ENCODE data around the gene GDE1.

Gene GDE1

DNA sequence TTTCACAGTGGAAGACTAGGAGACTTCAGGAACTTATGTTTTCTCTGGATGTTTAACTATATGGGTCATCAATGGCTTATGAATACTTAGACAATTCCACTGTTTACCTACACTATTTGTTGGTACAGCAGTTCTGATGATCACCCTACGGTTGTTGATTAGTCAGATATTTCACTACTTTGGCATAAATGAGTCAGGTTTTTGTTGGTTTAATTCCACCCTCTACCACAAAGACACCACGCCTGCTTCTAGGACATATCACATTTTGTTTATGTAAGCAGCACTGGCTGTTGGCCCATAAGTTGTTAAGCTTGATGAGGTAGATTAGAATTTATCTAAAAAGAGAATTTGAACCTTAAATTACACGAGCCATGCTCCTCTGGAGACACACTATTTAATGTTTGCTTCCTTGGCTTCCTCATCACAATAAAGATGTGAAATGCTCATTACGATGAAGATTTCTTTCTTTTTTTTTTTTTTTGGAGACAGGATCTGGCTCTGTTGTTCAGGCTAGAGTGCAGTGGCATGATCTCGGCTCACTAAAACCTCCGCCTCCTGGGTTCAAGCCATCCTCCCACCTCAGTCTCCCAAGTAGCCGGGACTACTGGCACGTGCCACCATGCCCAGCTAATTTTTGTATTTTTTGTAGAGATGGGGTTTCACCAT is 4.3 kb downstream of the GDE1 start:
- no peak for TF ChIP-seq TAF1 (IDR thresholded peaks at IDR 0.05; ENCODE audit: borderline replicate concordance, insufficient read depth, low read length)
- no peak for TF ChIP-seq SIN3A (IDR thresholded peaks at IDR 0.05; ENCODE audit: borderline replicate concordance, insufficient read depth, low read length)
- TF ChIP-seq FOXP2 (optimal IDR thresholded peaks at IDR 0.05; ENCODE audit: borderline replicate concordance, extremely low read depth, extremely low read length, insufficient read depth) = no peak
- TF ChIP-seq, protein P1, sequence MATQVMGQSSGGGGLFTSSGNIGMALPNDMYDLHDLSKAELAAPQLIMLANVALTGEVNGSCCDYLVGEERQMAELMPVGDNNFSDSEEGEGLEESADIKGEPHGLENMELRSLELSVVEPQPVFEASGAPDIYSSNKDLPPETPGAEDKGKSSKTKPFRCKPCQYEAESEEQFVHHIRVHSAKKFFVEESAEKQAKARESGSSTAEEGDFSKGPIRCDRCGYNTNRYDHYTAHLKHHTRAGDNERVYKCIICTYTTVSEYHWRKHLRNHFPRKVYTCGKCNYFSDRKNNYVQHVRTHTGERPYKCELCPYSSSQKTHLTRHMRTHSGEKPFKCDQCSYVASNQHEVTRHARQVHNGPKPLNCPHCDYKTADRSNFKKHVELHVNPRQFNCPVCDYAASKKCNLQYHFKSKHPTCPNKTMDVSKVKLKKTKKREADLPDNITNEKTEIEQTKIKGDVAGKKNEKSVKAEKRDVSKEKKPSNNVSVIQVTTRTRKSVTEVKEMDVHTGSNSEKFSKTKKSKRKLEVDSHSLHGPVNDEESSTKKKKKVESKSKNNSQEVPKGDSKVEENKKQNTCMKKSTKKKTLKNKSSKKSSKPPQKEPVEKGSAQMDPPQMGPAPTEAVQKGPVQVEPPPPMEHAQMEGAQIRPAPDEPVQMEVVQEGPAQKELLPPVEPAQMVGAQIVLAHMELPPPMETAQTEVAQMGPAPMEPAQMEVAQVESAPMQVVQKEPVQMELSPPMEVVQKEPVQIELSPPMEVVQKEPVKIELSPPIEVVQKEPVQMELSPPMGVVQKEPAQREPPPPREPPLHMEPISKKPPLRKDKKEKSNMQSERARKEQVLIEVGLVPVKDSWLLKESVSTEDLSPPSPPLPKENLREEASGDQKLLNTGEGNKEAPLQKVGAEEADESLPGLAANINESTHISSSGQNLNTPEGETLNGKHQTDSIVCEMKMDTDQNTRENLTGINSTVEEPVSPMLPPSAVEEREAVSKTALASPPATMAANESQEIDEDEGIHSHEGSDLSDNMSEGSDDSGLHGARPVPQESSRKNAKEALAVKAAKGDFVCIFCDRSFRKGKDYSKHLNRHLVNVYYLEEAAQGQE (IDR thresholded peaks at IDR 0.05; ENCODE audit: insufficient read depth in 1 of 2, low read depth in 2 of 2, low read length in 2 of 2) = no peak
- no peak for TF ChIP-seq POLR2AphosphoS5 (IDR thresholded peaks at IDR 0.05; ENCODE audit: low read depth, low read length)

DNA sequence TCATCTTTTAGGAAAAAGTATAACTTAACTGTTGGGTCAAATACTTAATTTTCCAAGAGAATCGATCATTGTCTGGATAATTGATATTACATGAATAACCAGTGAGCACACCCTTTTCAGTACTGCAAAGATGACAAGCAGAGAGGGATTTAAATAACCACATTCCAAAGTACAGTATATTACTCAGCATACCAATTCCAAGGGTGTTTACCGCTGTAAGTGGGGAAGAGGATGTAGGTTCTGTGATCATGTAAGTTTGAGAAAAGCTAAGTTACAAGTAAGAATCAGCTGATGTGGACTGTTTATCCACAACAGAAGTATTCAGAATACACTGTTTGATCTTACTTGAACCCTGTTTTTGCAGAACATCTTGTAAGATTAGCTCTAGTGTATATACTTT is 6.1 kb downstream of the GDE1 start:
- no peak for TF ChIP-seq POLR2AphosphoS5 (IDR thresholded peaks at IDR 0.05; ENCODE audit: low read depth, low read length)
- TF ChIP-seq SIN3A (IDR thresholded peaks at IDR 0.05; ENCODE audit: borderline replicate concordance, insufficient read depth, low read length) = no peak
- TF ChIP-seq TAF1 (IDR thresholded peaks at IDR 0.05; ENCODE audit: borderline replicate concordance, insufficient read depth, low read length) = no peak
- TF ChIP-seq, protein P1 (IDR thresholded peaks at IDR 0.05; ENCODE audit: insufficient read depth in 1 of 2, low read depth in 2 of 2, low read length in 2 of 2) = no peak
- TF ChIP-seq FOXP2 (optimal IDR thresholded peaks at IDR 0.05; ENCODE audit: borderline replicate concordance, extremely low read depth, extremely low read length, insufficient read depth) = no peak

DNA sequence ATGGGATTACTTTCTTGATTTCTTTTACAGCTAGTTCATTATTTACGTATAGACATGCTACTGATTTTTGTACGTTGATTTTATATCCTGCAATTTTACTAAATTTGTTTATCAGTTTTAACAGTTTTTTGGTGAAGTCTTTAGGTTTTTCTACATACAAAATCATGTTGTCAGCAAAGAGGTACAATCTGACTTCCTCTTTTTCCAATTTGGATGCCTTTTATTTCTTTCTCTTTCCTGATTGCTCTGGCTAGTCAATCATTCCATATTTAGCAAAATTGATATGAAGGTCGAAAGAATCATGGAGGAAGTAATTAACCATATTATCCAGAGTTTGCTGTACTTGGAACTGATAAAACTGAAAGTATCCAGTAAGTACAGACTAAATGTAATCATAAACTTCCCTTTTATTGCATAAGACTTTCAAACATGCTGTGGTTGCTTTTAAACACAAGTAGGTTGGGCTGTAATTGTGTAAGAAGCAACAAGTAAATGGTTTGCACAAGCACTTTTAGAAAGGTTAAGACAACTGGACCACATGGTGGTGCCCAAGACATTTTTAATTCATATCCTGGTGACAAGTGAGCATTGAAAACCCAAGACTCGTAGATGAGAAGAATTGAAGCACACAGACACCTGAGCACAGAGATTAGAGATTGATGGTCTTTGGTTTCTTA is 8.4 kb downstream of the GDE1 start:
- TF ChIP-seq POLR2AphosphoS5 (IDR thresholded peaks at IDR 0.05; ENCODE audit: low read depth, low read length) (no peak), TAF1 (IDR thresholded peaks at IDR 0.05; ENCODE audit: borderline replicate concordance, insufficient read depth, low read length) (no peak), FOXP2 (optimal IDR thresholded peaks at IDR 0.05; ENCODE audit: borderline replicate concordance, extremely low read depth, extremely low read length, insufficient read depth) (no peak), SIN3A (IDR thresholded peaks at IDR 0.05; ENCODE audit: borderline replicate concordance, insufficient read depth, low read length) (no peak)
- TF ChIP-seq, protein P1 (IDR thresholded peaks at IDR 0.05; ENCODE audit: insufficient read depth in 1 of 2, low read depth in 2 of 2, low read length in 2 of 2) = no peak

DNA sequence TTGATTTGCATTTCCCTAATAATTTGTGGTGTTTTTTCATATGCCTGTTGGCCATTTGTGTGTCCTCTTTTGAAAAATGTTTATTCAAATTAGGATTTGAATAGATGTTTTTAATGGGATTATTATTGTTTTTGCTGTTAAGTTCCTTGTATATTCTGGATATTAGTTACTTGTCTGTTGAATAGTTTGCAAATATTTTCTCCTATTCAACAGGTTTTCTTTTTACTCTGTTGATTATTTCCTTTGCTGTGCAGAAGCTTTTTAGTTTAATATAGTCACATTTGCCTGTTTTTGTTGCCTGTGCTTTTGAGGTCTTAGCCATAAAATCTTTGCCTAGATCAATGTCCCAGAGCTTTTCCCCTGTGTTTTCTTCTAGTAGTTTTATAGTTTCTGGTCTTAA is 9.6 kb downstream of the GDE1 start:
- TF ChIP-seq TAF1 (IDR thresholded peaks at IDR 0.05; ENCODE audit: borderline replicate concordance, insufficient read depth, low read length) = no peak
- TF ChIP-seq SIN3A (IDR thresholded peaks at IDR 0.05; ENCODE audit: borderline replicate concordance, insufficient read depth, low read length) = no peak
- TF ChIP-seq FOXP2 (optimal IDR thresholded peaks at IDR 0.05; ENCODE audit: borderline replicate concordance, extremely low read depth, extremely low read length, insufficient read depth) = no peak
- TF ChIP-seq, protein P1 (IDR thresholded peaks at IDR 0.05; ENCODE audit: insufficient read depth in 1 of 2, low read depth in 2 of 2, low read length in 2 of 2) = no peak
- no peak for TF ChIP-seq POLR2AphosphoS5 (IDR thresholded peaks at IDR 0.05; ENCODE audit: low read depth, low read length)

Data from PFSK-1 (cell line).